NCI-H2227 (cell line): Measurements from ENCODE around the gene RGL4.

Experiments used
- DNase-seq: peaks from one replicate; lab custom pipeline; 2025; ENCODE audit not compliant: unreplicated experiment; lab: John Stamatoyannopoulos, UW

Gene RGL4

GRCh38 chr22:23678133-23678532 lies 12.7 kb upstream of the RGL4 start:
- no peak for DNase-seq

- DNase-seq = no peak
Measured at GRCh38 chr22:23681026-23681809, 9.6 kb upstream of the RGL4 start.

- no peak for DNase-seq
Measured at GRCh38 chr22:23682077-23682476, 8.7 kb upstream of the RGL4 start.

GRCh38 chr22:23682827-23683355 lies 7.9 kb upstream of the RGL4 start:
- DNase-seq = no peak

- DNase-seq = no peak
Measured at GRCh38 chr22:23683545-23683944, 7.3 kb upstream of the RGL4 start.

- no peak for DNase-seq
Measured at GRCh38 chr22:23684026-23684425, 6.8 kb upstream of the RGL4 start.

GRCh38 chr22:23684561-23685031 lies 6.2 kb upstream of the RGL4 start:
- no peak for DNase-seq

GRCh38 chr22:23685205-23685784 lies 5.5 kb upstream of the RGL4 start:
- DNase-seq = no peak

GRCh38 chr22:23686416-23687024 lies 4.3 kb upstream of the RGL4 start:
- DNase-seq = no peak

GRCh38 chr22:23688121-23688520 lies 2.7 kb upstream of the RGL4 start:
- no peak for DNase-seq

GRCh38 chr22:23688571-23688970 lies 2.2 kb upstream of the RGL4 start:
- no peak for DNase-seq

- no peak for DNase-seq
Measured at GRCh38 chr22:23689414-23689813, 1.4 kb upstream of the RGL4 start.

- DNase-seq = no peak
Measured at GRCh38 chr22:23691748-23692423, 1.1 kb downstream of the RGL4 start.

- DNase-seq = no peak
Measured at GRCh38 chr22:23692598-23693291, 1.9 kb downstream of the RGL4 start.

GRCh38 chr22:23693979-23694680 lies 3.3 kb downstream of the RGL4 start:
- DNase-seq = no peak

GRCh38 chr22:23695141-23695540 lies 4.3 kb downstream of the RGL4 start:
- no peak for DNase-seq

GRCh38 chr22:23695571-23696325 lies 4.9 kb downstream of the RGL4 start:
- no peak for DNase-seq

- no peak for DNase-seq
Measured at GRCh38 chr22:23696326-23696851, 5.6 kb downstream of the RGL4 start.
